Measurements from ENCODE around the gene EGLN1. TPM values are rescaled to one million over a fixed set of nuclear protein-coding genes. Genes with fewer than 3 reads are reported as not detected.
A peak's percentile ranks its signal among the peaks of the same experiment; 100 is the strongest.

The EGLN1 gene
- total RNA-seq, 1 donor from 2014 or later = 24.2 TPM

DNA sequence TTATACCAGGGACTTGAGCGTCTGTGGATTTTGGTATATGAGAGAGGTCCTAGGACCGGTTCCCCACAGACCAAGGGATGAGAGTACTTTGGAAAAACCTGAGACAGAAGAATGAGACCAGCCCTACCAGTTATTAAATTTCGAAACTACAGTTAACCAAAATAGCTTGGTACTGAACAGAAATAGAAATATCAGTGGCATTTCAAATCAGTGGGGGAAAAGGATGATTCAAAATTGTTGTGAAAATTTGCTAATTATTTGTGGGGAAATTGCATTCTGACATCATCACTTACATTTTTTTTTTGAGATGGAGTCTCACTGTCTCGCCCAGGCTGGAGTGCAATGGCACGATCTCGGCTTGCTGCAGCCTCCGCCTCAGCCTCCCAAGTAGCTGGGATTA lies 92.6 kb downstream of the EGLN1 start:
- TF ChIP-seq CTCF (conservative IDR thresholded peaks at IDR 0.05) = no peak
- Mint-ChIP-seq H3K27me3 (no peaks in the 10 kb centered on the region), H3K27ac (no peak overlapping the region), H3K4me3 (no peak overlapping the region), H3K9me3 (no peaks in the 10 kb centered on the region), H3K36me3 (peaks cover 4% of the 10 kb centered on the region), H3K4me1 (ENCODE audit: unreplicated experiment) (peaks cover 16% of the 10 kb centered on the region)
- DNase-seq (ENCODE audit: extremely low spot score, unreplicated experiment) = no peak

- H3K4me1 Mint-ChIP-seq (ENCODE audit: unreplicated experiment) = peaks cover 5% of the 10 kb centered on the region
- TF ChIP-seq CTCF (conservative IDR thresholded peaks at IDR 0.05) = no peak
These were observed 94.5 kb downstream of the EGLN1 start for GRCh38 chr1:231327617-231328016.

DNA sequence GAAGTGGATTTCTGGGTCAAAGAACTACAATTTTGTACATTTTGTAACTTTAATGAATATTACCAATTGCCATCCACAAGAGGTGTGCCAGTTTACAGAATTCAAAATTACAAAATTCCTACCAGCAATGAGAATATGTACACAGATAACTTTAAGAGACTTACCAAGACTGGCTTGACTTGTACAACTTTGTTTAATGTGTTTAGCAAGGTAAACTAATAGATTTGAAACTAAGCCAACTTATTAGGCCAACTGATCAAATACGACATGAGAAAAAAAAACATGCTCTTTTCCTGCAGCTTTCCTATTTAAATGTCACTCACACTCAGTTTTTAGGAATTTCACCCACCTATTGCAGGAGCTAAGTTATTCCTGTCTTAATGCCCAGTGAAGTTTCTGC lies 95.8 kb downstream of the EGLN1 start:
- Mint-ChIP-seq H3K9me3 (no peaks in the 10 kb centered on the region), H3K4me3 (no peak overlapping the region), H3K36me3 (no peaks in the 10 kb centered on the region), H3K27ac (no peak overlapping the region), H3K27me3 (no peaks in the 10 kb centered on the region), H3K4me1 (ENCODE audit: unreplicated experiment) (no peaks in the 10 kb centered on the region)
- no peak for DNase-seq (ENCODE audit: extremely low spot score, unreplicated experiment)
- TF ChIP-seq CTCF (conservative IDR thresholded peaks at IDR 0.05) = no peak

More at GRCh38 chr1:231327617-231328016, 94.5 kb downstream of the EGLN1 start:
- Mint-ChIP-seq H3K4me3 (no peak overlapping the region), H3K27ac (no peak overlapping the region), H3K27me3 (no peaks in the 10 kb centered on the region), H3K9me3 (no peaks in the 10 kb centered on the region), H3K36me3 (peaks cover 4% of the 10 kb centered on the region)
- DNase-seq (ENCODE audit: extremely low spot score, unreplicated experiment) = no peak

GRCh38 chr1:231324660-231325059 lies 97.4 kb downstream of the EGLN1 start:
- H3K27me3 Mint-ChIP-seq = no peaks in the 10 kb centered on the region
- no peak overlapping the region for H3K4me3 Mint-ChIP-seq

GRCh38 chr1:231322880-231323530 lies 99.1 kb downstream of the EGLN1 start:
- no peaks in the 10 kb centered on the region for H3K36me3 Mint-ChIP-seq
- H3K27me3 Mint-ChIP-seq = no peaks in the 10 kb centered on the region
- no peak for DNase-seq (ENCODE audit: extremely low spot score, unreplicated experiment)
- no peaks in the 10 kb centered on the region for H3K4me1 Mint-ChIP-seq (ENCODE audit: unreplicated experiment)
- TF ChIP-seq CTCF (conservative IDR thresholded peaks at IDR 0.05) = peak; percentile 48
- H3K9me3 Mint-ChIP-seq = no peaks in the 10 kb centered on the region
- no peak overlapping the region for H3K4me3 Mint-ChIP-seq
- H3K27ac Mint-ChIP-seq = no peak overlapping the region

More at GRCh38 chr1:231324660-231325059, 97.4 kb downstream of the EGLN1 start:
- no peak for TF ChIP-seq CTCF (conservative IDR thresholded peaks at IDR 0.05)
- Mint-ChIP-seq H3K27ac (no peak overlapping the region), H3K36me3 (no peaks in the 10 kb centered on the region), H3K4me1 (ENCODE audit: unreplicated experiment) (no peaks in the 10 kb centered on the region), H3K9me3 (no peaks in the 10 kb centered on the region)
- no peak for DNase-seq (ENCODE audit: extremely low spot score, unreplicated experiment)
